HCT116 (cell line): ENCODE data around the gene VAMP1. TPM values are rescaled to one million over a fixed set of nuclear protein-coding genes. Genes with fewer than 3 reads are reported as not detected.

Experiments
- ATAC-seq: fragments of 200-7000 bp; cut with Tn5 transposase; 2 replicates; pipeline ENCODE4 v1.9.1; 2020; ENCODE audit warnings: mild to moderate bottlenecking, moderate library complexity
- BruUV-seq: library from RNA; stranded (reverse); fragments of 400-500 nt; replicated peaks from 2 replicates; lab custom pipeline; 2021; lab: Mats Ljungman, UMichigan
- CTCF ChIA-PET: fragments of 300-600 bp; sonication (Branson Sonifier 250); formaldehyde crosslinking; loops from one replicate; lab custom pipeline; 2021; ENCODE audit warnings: antibody characterized with exemption; lab: Charles Lee
- POLR2A ChIA-PET: fragments of 300-600, 350-600 bp; sonication (Branson Sonifier 250); formaldehyde crosslinking; loops from one replicate; lab custom pipeline; 2021; ENCODE audit warnings: antibody characterized with exemption; lab: Charles Lee
- RAD21 ChIA-PET, 2 experiments: fragments of 300-600 bp; sonication (Branson Sonifier 250); formaldehyde crosslinking; loops; one replicate each; lab custom pipeline; 2023; ENCODE audit warnings: low total read pairs in 2 of 2; ENCODE audit not compliant: uncharacterized antibody in 2 of 2, unreplicated experiment in 2 of 2, low non-redundant PET in 1 of 2; lab: Charles Lee
- DNase-seq: peaks from one replicate; pipeline ENCODE4 v3.0.0-alpha.2; 2010; ENCODE audit warnings: low read depth, low spot score
- H2AFZ ChIP-seq: fragments of 200-600 bp; shearing (Covaris generic), sonication (generic); 2 replicates; pipeline ENCODE4 v1.6.1; 2017; ENCODE audit warnings: low read depth, mixed run types, mixed read lengths, antibody characterized with exemption, low read length; ENCODE audit not compliant: poor library complexity, severe bottlenecking
- H3K27ac ChIP-seq: 2 replicates; pipeline ENCODE4 v1.5.1; 2012; ENCODE audit warnings: low read depth, low read length
- H3K27me3 ChIP-seq: fragments of 200-600 bp; sonication (generic); 2 replicates; pipeline ENCODE4 v1.6.1; 2016; ENCODE audit warnings: mixed run types, low read length, mixed read lengths; ENCODE audit not compliant: insufficient read depth
- H3K36me3 ChIP-seq, 2 experiments: fragments of 200-500 bp in 1 of 2; fragments of 200-600 bp in 1 of 2; sonication (Bioruptor generic) in 1 of 2; sonication (generic) in 1 of 2; 2 replicates each; pipeline versions ENCODE4 v1.5.1 to v1.6.1; 2014 to 2016; ENCODE audit warnings: low read length in 2 of 2, inconsistent platforms in 1 of 2, mixed read lengths in 1 of 2, mixed run types in 1 of 2; ENCODE audit not compliant: insufficient read depth in 2 of 2, control insufficient read depth in 1 of 2
- H3K4me1 ChIP-seq, 2 experiments: fragments of 200-600 bp in 1 of 2; sonication (generic) in 1 of 2; 2 replicates each; pipeline versions ENCODE4 v1.5.1 to v1.6.1; 2012 to 2017; ENCODE audit warnings: low read length in 2 of 2, inconsistent platforms in 1 of 2, mild to moderate bottlenecking in 1 of 2, mixed read lengths in 1 of 2, mixed run types in 1 of 2, moderate library complexity in 1 of 2; ENCODE audit not compliant: insufficient read depth in 2 of 2, control insufficient read depth in 1 of 2
- H3K4me2 ChIP-seq: fragments of 200-600 bp; sonication (generic); 2 replicates; pipeline ENCODE4 v1.6.1; 2017; ENCODE audit warnings: mixed run types, low read length, mixed read lengths
- H3K4me3 ChIP-seq, 2 experiments: fragments of 200-600 bp in 1 of 2; sonication (generic) in 1 of 2; replicated peaks in 1 of 2; 2 replicates each; pipeline ENCODE4 v1.5.1; 2011 to 2016; ENCODE audit warnings: low read length in 2 of 2, control low read depth in 1 of 2, low read depth in 1 of 2, mild to moderate bottlenecking in 1 of 2, mixed read lengths in 1 of 2, mixed run types in 1 of 2
- H3K79me2 ChIP-seq: fragments of 200-600 bp; sonication (generic); 2 replicates; pipeline ENCODE4 v1.6.1; 2017; ENCODE audit warnings: mild to moderate bottlenecking, mixed run types, low read length, moderate library complexity, mixed read lengths; ENCODE audit not compliant: insufficient read depth
- H3K9ac ChIP-seq: fragments of 200-600 bp; sonication (generic); 2 replicates; pipeline ENCODE4 v1.6.1; 2016; ENCODE audit warnings: low read length, mixed read lengths
- H3K9me2 ChIP-seq: fragments of 200-600 bp; sonication (generic), shearing (Covaris generic); 2 replicates; pipeline ENCODE4 v1.6.1; 2017; ENCODE audit warnings: mixed run types, mild to moderate bottlenecking, moderate library complexity; ENCODE audit not compliant: insufficient read depth
- H3K9me3 ChIP-seq, 2 experiments: fragments of 200-500 bp in 1 of 2; fragments of 200-600 bp in 1 of 2; sonication (Bioruptor generic) in 1 of 2; sonication (generic) in 1 of 2; 2 replicates each; pipeline ENCODE4 v1.6.1; 2014 to 2017; ENCODE audit warnings: low read length in 2 of 2, mixed read lengths in 2 of 2, inconsistent platforms in 1 of 2, low read depth in 1 of 2, mild to moderate bottlenecking in 1 of 2, mixed run types in 1 of 2, moderate library complexity in 1 of 2; ENCODE audit not compliant: control insufficient read depth in 1 of 2, insufficient read depth in 1 of 2
- H4K20me1 ChIP-seq: fragments of 200-600 bp; sonication (generic), shearing (Covaris generic); 2 replicates; pipeline ENCODE4 v1.6.1; 2017; ENCODE audit warnings: mixed run types, mild to moderate bottlenecking, moderate library complexity; ENCODE audit not compliant: insufficient read depth
- CBX3 ChIP-seq: IDR thresholded peaks from 2 replicates; pipeline ENCODE4 v1.6.1; 2012; ENCODE audit warnings: low read depth
- CEBPB ChIP-seq: IDR thresholded peaks from 2 replicates; pipeline ENCODE4 v1.6.1; 2012; ENCODE audit warnings: low read depth
- ELF1 ChIP-seq: IDR thresholded peaks from 2 replicates; pipeline ENCODE4 v1.6.1; 2012; ENCODE audit warnings: low read depth, borderline replicate concordance
- FOSL1 ChIP-seq: IDR thresholded peaks from 2 replicates; pipeline ENCODE4 v1.6.1; 2012; ENCODE audit warnings: low read depth
- JUND ChIP-seq: IDR thresholded peaks from 2 replicates; pipeline ENCODE4 v1.6.1; 2012
- SP1 ChIP-seq: IDR thresholded peaks from 2 replicates; pipeline ENCODE4 v1.6.1; 2012; ENCODE audit warnings: low read depth
- SRF ChIP-seq: IDR thresholded peaks from 2 replicates; pipeline ENCODE4 v1.6.1; 2012; ENCODE audit warnings: low read depth
- YY1 ChIP-seq: IDR thresholded peaks from 2 replicates; pipeline ENCODE4 v1.6.1; 2011; ENCODE audit warnings: low read length, low read depth, moderate library complexity, mild to moderate bottlenecking; ENCODE audit not compliant: insufficient replicate concordance; ENCODE audit errors: extremely low read depth
- ZNF274 ChIP-seq: fragments of 200-500 bp; sonication (Bioruptor generic); IDR thresholded peaks from 2 replicates; pipeline ENCODE4 v1.6.1; 2014; ENCODE audit warnings: mild to moderate bottlenecking, low read depth, low read length, inconsistent platforms
- intact Hi-C: fragments of 100-400 bp; cut with micrococcal nuclease; formaldehyde crosslinking; loops from 2 replicates; pipeline ENCODE4 v1.10.0; 2022
- total RNA-seq: library from RNA; stranded (reverse); gene quantifications from one replicate; pipeline ENCODE4 v1.2.1, GENCODE V29; 2021; ENCODE audit not compliant: unreplicated experiment
- TF ChIP-seq, protein P1 (sequence below): IDR thresholded peaks from 2 replicates; pipeline ENCODE4 v1.6.1; 2012
- TF ChIP-seq, protein P2 (sequence below): IDR thresholded peaks from 2 replicates; pipeline ENCODE4 v1.6.1; 2012
- TF ChIP-seq, protein P3 (sequence below), 3 experiments: fragments of 200-600 bp in 1 of 3; sonication (generic) in 1 of 3; IDR thresholded peaks in 2 of 3; conservative IDR thresholded peaks in 1 of 3; 2 replicates each; pipeline ENCODE4 v1.5.1; 2012 to 2017; ENCODE audit warnings: low read depth in 2 of 3, low read length in 2 of 3, antibody characterized with exemption in 1 of 3, borderline replicate concordance in 1 of 3, control low read depth in 1 of 3, mild to moderate bottlenecking in 1 of 3, mixed read lengths in 1 of 3, mixed run types in 1 of 3, moderate library complexity in 1 of 3; ENCODE audit not compliant: insufficient read depth in 1 of 3

VAMP1 gene
- total RNA-seq, 1 experiment from 2014 or later = 12.1 TPM

DNA sequence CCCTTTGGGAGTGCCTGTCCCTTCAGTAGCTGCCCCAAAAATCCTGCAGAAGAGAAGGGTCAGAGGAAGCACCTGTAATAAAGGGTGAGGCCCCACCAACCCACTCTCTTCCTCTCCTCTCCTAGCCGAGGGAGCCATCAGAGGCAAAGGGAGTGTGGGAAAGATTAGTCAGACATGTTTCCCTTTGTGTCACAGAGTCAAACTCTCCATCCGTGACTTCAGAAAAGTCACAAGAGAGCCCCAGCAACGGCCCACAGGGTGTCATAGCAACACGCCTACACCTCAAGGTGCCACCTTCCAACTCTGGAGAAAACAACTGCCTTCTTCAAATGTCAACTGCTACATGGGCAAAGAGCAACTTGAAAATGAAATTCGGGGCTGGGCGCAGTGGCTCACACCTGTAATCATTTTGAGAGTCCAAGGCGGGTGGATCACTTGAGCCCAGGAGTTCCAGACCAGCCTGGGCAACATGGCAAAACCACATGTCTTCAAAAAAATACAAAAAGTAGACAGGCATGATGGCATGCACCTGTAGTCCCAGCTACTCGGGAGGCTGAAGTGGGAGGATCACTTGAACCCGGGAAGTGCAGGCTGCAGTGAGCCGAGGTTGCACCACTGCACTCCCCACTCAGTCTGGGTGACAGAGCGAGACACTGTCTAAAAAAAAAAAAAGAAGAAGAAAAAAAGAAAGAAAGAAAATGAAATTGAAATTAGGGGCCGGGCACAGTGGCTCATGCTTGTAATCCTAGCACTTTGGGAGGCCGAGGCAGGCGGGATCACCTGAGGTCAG lies 43.4 kb downstream of the VAMP1 start:
- Histone ChIP-seq H3K79me2 (no peaks in the 10 kb centered on the region), H3K4me1 (peaks cover 21 to 44% of the 10 kb centered on the region in 2 experiments), H3K27ac (no peak overlapping the region), H3K4me2 (no peak overlapping the region), H4K20me1 (no peaks in the 10 kb centered on the region), H3K27me3 (no peaks in the 10 kb centered on the region), H3K4me3 (no peak overlapping the region), H3K9me3 (no peaks in the 10 kb centered on the region), H3K9ac (no peak overlapping the region), H2AFZ (no peak overlapping the region), H3K9me2 (no peaks in the 10 kb centered on the region), H3K36me3 (no peaks in the 10 kb centered on the region)
- ChIA-PET RAD21 (no interaction called here), POLR2A (no interaction called here), CTCF (interaction anchor here (1.2 kb wide), 1 partner anchor 101 kb away, joined by 3 read pairs; no protein-coding TSS in a partner anchor)
- TF ChIP-seq CBX3 (no peak), ZNF274 (no peak), JUND (no peak), CEBPB (no peak), ELF1 (no peak), SP1 (no peak), YY1 (no peak), SRF (no peak), FOSL1 (no peak)
- TF ChIP-seq, protein P1, sequence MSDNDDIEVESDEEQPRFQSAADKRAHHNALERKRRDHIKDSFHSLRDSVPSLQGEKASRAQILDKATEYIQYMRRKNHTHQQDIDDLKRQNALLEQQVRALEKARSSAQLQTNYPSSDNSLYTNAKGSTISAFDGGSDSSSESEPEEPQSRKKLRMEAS = no peak
- TF ChIP-seq, protein P2, sequence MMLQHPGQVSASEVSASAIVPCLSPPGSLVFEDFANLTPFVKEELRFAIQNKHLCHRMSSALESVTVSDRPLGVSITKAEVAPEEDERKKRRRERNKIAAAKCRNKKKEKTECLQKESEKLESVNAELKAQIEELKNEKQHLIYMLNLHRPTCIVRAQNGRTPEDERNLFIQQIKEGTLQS = no peak
- TF ChIP-seq, protein P3, sequence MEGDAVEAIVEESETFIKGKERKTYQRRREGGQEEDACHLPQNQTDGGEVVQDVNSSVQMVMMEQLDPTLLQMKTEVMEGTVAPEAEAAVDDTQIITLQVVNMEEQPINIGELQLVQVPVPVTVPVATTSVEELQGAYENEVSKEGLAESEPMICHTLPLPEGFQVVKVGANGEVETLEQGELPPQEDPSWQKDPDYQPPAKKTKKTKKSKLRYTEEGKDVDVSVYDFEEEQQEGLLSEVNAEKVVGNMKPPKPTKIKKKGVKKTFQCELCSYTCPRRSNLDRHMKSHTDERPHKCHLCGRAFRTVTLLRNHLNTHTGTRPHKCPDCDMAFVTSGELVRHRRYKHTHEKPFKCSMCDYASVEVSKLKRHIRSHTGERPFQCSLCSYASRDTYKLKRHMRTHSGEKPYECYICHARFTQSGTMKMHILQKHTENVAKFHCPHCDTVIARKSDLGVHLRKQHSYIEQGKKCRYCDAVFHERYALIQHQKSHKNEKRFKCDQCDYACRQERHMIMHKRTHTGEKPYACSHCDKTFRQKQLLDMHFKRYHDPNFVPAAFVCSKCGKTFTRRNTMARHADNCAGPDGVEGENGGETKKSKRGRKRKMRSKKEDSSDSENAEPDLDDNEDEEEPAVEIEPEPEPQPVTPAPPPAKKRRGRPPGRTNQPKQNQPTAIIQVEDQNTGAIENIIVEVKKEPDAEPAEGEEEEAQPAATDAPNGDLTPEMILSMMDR (IDR thresholded peaks at IDR 0.05 in 2 of 3, conservative IDR thresholded peaks at IDR 0.05 in 1 of 3; ENCODE audit: borderline replicate concordance in 1 of 3, insufficient read depth in 1 of 3, low read depth in 2 of 3, low read length in 2 of 3) = no peak
- DNase-seq (no peak), ATAC-seq (no peak)
- intact Hi-C loops = no loop called here
- no TSS peak for BruUV-seq
